ENCODE measurements around the gene G3BP2.

DNA sequence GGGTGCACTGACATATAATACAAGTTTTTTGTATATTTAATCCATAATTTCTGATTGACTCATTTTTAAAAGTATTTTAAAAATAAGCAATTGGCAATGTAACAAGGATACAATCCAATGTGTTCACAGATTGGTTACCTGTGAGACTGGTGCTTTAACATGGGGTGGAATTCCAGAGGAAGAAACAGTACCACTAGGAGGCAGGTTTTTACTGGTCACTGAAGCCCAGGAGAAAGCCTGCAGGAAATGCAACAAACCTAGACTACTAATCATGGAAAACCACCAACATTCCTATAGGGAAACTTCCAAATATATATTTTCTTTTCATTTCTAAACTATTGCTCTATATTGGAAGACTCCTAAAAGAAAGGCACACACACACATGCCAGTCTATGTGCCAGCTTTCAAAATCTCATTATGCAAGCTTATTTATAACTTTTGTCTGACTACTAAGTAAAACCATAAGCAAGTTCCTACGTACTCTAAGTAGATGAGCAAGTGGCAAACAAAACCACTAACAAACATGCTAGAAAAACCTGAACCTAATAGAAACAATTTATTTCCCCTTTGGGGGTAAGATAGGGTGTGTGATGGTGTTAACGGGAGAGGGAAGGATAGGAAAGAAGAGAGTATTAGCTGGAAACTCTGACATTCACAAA, 19.2 kb downstream of the G3BP2 start:
- TF ChIP-seq, protein P1, sequence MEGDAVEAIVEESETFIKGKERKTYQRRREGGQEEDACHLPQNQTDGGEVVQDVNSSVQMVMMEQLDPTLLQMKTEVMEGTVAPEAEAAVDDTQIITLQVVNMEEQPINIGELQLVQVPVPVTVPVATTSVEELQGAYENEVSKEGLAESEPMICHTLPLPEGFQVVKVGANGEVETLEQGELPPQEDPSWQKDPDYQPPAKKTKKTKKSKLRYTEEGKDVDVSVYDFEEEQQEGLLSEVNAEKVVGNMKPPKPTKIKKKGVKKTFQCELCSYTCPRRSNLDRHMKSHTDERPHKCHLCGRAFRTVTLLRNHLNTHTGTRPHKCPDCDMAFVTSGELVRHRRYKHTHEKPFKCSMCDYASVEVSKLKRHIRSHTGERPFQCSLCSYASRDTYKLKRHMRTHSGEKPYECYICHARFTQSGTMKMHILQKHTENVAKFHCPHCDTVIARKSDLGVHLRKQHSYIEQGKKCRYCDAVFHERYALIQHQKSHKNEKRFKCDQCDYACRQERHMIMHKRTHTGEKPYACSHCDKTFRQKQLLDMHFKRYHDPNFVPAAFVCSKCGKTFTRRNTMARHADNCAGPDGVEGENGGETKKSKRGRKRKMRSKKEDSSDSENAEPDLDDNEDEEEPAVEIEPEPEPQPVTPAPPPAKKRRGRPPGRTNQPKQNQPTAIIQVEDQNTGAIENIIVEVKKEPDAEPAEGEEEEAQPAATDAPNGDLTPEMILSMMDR (conservative IDR thresholded peaks at IDR 0.05), result peak; percentile 37; the same call in 1 of the 2 replicates
- no peak for TF ChIP-seq EZH2 (IDR thresholded peaks at IDR 0.05; ENCODE audit: low read depth)

Data from PC-9 (cell line).